ENCODE data around the gene RFX2.
"Not testable (repeated sequence)": the region's sequence is repeated elsewhere in the genome, so short reads cannot be mapped to it uniquely, and the experiment has no call there.

RFX2 gene

DNA sequence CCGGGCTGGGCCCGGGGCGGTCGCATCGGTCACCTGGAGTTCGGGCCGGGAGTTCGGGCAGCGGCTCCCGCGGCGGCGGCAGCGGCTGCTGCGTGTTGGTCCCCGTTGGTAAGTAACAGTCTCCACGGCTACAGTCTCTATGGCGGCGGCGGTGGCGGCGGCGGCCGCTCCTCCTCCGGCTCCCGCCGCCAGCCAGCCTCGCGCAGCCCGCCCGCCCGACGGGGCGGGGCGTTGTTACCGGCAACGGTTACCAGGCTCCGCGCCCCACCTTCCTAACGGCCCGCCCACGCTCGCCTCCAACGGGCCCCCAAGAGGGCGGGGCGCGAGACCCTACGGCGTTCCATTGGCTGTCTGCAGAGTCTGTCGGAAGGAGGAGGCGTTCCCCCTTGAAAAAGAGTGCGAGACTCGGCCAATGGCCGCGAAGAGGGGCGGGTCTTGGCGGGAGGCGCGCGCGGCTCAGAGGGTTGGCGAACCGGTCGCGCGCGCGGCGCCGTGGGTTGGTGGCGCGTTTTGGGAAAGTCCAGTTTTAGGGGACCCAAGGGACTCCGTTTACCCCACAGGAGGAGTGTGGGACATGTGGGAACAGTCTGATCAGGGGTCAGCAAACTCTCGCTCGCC is at the start of gene RFX2:
TSS of gene RFX2 (minus strand) at position 141 of the 618 bp plus-strand sequence. CDS start 63,004 bp downstream, outside the sequence.
- DNase-seq (ENCODE audit: extremely low read depth in 1 of 2, low read depth in 1 of 2) = peak; percentile 95 to 99

DNA sequence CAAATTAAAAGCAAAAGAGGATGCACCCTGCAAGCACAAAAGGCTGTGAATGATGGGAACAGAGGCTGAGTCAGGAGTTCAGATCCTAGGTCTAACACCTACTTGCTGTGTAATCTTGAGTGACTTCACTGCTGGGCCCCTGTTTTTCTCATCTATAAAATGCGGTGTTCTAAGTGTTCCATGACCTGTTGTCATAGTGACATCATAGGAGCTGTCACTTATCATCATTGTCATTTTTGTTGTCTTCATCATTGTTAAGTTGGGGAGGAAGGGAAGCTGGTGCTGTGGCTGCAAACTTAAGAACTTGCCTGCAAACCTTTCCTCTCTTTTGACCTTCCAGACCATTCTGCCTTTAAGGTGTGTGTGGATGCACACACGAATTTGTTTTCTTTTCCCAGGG is 45.7 kb upstream of the RFX2 start:
- DNase-seq (ENCODE audit: extremely low read depth in 1 of 2, low read depth in 1 of 2) = no peak

DNA sequence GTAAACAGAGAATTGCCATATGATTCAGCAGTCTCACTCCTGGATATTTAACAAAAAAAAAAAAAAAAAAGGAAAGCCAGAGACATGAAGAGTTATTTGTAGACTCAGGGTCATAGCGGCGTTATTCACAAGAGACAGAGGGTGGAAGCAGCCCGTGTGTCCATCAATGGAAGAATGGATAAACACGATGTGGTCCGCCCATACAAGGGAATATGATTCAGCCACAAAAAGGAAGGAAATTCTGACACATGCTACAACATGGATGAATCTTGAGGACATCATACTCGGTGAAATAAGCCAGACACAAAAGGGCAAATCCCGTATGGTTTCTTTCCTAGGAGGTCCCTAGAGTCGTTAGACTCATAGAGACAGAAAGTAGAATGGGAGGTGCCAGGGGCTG is 40.0 kb upstream of the RFX2 start:
- no peak for DNase-seq (ENCODE audit: extremely low read depth in 1 of 2, low read depth in 1 of 2)

DNA sequence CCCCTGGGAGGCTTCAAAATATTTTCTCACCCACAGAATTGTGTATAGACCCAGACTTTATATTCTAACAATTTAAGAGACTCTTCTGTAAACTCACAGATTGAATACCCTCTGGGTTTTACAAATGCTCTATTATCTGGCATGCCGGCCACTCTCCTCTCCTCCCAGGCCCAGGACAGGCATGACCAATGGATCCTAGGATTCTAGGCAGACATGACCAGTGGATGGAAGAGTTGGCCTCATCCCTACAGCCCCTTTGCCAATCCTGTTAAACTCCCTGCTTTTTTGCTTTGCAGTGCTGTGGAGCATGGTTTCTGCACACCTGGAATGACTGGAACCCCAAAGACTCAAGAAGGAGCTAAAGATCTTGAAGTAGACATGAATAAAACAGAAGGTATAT is 30.9 kb upstream of the RFX2 start:
- no peak for DNase-seq (ENCODE audit: extremely low read depth in 1 of 2, low read depth in 1 of 2)

DNA sequence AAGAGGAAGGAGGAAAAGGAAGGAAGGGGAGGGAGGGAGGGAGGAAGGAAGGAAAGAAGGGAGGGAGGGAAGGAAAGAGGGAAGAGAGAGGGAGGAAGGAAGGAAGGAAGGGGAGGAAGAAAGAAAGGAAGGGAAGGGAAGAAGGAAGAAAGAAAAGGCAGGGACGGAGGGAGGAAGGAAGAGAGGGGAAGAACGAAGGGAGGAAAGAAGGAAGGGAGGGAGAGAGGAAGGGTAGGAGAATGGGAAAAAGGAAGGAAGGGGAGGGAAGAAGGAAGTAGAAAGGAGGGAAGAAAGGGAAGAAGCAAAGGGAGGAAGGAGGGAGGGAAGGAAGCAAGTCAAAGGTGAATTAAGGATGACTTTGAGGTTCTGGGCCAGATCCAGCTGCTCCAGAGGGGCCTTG is 28.2 kb upstream of the RFX2 start:
- no peak for DNase-seq (ENCODE audit: extremely low read depth in 1 of 2, low read depth in 1 of 2)

DNA sequence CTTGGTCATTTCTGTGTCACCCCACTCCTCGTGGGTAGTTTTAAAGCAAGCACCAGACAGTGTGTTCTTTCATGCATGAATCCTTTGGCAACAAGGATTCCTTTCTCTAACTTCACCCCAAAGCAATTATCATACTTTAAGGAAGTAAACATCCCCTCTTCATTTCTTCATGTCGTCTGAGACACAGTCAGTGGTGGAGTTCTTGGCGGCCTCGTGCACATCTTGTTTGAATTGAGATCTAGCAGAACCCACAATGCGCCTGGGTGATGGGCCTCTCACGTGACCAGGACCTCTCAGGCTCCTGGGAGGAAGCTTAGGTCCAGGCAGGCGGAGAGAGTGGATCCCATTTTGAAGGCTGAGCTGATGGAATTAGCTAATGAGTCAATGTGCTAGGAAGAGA is 27.8 kb upstream of the RFX2 start:
- no peak for DNase-seq (ENCODE audit: extremely low read depth in 1 of 2, low read depth in 1 of 2)

DNA sequence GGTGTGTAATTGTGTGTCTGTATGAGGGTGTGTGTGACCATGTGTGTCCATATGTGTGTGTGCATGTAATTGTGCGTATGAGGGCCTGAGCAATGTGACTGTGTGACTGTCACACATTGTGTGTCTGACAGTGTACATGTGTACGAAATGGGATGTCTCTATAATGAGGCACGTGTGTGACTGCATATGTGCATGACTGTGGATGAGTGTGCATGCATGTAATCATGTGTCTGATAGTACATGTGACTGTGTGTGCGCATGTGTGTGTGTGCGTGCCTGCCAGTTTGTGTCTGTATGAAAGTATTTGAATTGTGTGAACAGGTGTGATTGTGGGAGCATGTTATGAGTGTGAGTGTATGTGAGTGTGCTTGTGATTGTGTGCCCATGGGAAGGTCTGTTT is 22.9 kb upstream of the RFX2 start:
- no peak for DNase-seq (ENCODE audit: extremely low read depth in 1 of 2, low read depth in 1 of 2)

DNA sequence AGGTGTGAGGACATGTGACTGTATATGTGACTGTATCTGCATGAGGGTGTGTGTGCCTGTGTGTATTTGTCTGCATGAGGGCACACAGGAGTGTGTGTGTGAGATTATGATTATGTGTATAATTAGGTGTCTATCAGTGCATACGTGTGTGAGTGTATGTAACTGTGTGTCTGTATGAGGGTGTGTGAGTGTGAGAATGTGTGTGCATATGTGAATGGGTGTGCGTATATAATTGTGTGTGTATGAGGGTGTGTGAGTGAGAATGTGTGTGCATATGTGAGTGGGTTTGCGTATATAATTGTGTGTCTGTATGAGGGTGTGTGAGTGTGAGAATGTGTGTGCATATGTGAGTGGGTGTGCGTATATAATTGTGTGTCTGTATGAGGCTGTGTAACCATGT is 22.2 kb upstream of the RFX2 start:
- DNase-seq (ENCODE audit: extremely low read depth in 1 of 2, low read depth in 1 of 2) = no peak

DNA sequence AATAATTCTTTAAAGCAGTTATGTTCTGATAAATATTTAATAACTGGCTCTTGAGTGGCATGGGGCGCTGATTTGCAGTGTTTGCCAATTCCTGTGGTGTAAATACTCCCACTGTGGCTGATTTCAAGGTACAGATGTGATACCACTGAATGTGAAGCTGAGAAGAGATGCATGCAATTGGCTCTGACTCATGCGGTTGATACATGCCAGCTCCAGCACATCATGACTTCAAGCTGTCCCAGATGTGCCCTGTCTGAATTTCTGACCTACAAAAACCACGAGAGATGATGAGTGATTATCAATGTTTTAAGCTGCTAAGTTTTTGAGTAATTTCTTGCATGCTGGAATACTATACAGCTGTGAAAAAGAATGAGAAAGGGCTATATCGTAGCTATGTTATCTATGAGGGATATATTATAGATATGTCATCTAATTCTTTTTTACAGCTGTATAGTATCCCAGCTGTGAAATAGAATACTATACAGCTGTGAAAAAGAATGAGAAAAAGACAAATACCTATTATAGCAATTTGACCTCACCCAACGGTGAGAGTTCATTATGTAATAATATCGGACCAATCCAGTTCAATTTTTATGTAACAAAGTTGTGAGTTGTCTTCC is 17.5 kb upstream of the RFX2 start:
- DNase-seq (ENCODE audit: extremely low read depth in 1 of 2, low read depth in 1 of 2) = no peak

DNA sequence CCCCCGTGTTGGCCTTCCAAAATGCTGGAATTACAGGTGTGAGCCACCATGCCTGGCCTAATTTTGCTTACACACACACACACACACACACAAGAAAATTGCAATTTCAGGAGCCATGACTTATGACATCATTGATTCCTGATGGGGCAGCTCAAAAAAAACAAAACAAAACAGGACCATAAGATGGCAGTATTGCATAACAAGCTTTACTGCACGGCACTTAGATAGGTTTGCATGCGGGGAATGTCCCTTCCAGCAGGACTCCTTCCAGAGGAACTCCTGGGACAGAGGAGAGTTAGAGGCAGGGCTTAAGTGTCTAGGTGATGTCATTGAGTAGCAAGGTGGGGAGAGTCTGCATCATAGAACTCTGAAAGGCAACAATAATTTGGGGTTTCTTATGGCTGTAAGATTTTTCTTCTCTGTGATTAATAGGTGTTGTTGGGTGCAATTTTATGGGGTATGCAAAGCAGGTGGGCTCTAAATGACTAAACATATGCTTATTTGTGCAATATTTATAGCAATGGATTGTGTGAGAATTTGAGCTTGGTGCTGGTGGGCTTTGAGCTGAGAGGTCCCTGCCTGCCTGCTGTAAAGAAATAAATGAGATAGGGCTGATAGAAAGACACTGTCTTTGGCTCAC is 16.2 kb upstream of the RFX2 start:
- DNase-seq (ENCODE audit: extremely low read depth in 1 of 2, low read depth in 1 of 2) = no peak

DNA sequence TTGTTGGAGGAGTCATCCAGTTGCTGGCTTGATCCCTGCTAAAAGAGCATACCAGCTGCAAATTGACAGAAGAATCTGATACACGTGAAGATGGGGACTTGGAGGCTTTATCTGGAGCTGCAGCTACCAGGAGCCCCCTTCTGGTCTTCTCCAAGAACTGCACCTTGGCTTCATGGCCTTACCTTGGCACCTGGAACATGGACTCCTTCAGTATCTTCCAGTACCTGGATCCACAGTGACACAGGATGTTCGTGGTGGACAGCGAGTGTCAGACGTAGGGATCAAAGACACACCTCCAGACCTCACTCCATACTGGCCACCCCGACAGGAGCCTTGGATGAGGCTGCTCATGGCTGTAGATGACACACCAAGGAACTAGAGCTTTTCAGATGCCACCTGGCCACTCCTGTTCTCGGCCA is 15.3 kb upstream of the RFX2 start:
- peak; percentile 23 to 39 for DNase-seq (ENCODE audit: extremely low read depth in 1 of 2, low read depth in 1 of 2)

DNA sequence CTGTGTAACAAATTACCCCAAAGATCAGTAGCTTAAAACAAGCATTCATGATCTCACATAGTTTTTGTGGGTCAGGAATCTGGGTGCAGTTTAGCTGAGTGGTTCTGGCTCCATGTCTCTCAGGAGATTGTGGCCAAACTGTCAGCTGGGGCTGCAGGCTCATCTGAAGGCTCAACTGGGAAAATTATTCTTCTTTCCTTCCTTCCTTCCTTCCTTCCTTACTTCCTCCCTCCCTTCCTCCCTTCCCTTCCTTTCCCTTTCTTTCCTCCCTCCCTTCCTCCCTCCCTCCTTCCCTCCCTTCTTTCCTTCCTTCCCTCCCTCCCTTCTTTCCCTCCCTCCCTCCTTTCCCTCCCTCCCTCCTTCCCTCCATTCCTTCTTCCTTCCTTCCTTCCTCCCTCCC is 8.7 kb upstream of the RFX2 start:
- DNase-seq (ENCODE audit: extremely low read depth in 1 of 2, low read depth in 1 of 2) = no peak

DNA sequence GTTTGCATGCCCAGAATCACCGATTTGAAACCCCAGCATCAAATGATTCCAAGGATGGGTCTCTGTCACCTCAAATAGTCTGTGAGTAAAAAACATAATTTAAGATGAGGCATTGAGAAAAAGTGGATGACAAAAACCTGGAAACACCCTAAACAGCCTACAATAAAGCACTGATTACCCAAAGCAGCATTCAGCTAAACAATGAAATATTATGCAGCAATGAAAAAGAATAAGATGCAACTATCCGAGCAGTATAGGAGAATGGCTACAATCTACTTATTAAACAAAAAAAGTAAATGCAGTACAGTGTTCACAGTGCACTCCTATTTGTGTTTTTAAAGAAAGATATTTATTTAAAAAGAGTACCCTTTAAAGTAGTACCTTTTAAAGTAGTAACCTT is 7.7 kb upstream of the RFX2 start:
- no peak for DNase-seq (ENCODE audit: extremely low read depth in 1 of 2, low read depth in 1 of 2)

DNA sequence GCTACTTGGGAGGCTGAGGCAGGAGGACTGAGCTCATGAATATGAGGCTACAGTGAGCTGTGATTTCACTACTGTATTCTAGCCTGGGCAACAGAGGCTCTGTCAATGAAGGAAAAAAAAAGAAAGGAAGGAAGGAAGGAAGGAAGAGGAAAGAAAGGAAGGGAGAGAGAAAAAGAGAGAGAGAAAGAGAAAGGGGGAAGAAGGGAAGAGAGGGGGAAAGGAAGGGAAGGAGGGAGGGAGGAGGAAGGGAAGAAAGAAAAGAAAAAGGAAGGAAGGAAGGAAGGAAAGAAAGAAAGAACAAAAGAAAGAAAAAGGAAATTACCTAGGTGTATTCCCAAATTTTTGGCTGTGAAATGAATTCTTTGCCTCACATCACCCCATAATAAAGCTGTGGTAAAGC is 7.2 kb upstream of the RFX2 start:
- DNase-seq (ENCODE audit: extremely low read depth in 1 of 2, low read depth in 1 of 2) = no peak

DNA sequence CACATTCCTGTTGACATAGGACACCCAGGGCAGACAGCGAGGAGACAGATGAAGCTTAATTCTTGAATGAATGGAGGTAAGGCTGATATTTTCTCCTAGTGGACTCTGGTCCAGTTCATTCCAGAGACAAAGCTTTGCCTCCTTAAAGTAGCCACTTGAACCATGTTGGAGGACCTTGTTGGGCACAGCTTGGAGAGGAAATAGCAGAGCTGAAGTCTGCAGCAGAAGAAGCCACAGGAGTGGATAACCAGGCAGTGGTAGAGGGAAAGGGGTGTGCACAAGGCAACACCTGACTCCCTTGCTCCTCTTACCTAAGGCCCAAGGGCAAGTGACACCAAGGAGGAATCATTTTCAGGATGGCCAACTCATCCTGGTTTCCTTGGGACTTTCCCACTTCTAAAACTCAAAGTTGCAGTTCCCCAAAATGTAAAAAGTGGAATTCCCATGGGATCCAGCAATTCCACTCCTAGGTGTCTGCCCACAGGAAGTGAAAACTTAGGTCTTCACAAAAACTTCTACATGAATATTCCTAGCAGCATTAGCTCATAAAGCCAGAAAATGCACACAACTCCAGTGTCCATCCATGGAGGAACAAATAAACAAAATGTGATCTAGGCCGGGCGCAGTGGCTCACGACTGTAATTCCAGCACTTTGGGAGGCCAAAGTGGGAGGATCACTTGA is 6.6 kb upstream of the RFX2 start:
- DNase-seq (ENCODE audit: extremely low read depth in 1 of 2, low read depth in 1 of 2) = no peak

DNA sequence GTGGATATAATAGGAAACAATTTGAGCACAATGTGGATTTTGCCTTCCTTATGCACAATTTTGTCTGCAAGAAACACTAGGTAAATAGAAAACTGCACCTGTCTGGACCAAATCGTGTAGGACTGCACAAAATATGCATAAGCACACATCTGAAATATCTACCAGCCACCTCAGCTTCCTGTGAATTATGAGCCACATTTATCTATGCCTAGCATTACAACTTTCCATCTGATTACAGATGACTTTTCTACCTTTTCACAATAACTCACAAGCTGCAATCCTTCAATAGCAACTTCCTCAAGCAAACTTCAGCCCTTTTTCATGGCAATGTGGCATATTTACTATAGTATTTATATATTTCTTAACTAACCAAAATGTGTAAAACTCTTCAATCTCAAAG is 5.7 kb upstream of the RFX2 start:
- DNase-seq (ENCODE audit: extremely low read depth in 1 of 2, low read depth in 1 of 2) = no peak

DNA sequence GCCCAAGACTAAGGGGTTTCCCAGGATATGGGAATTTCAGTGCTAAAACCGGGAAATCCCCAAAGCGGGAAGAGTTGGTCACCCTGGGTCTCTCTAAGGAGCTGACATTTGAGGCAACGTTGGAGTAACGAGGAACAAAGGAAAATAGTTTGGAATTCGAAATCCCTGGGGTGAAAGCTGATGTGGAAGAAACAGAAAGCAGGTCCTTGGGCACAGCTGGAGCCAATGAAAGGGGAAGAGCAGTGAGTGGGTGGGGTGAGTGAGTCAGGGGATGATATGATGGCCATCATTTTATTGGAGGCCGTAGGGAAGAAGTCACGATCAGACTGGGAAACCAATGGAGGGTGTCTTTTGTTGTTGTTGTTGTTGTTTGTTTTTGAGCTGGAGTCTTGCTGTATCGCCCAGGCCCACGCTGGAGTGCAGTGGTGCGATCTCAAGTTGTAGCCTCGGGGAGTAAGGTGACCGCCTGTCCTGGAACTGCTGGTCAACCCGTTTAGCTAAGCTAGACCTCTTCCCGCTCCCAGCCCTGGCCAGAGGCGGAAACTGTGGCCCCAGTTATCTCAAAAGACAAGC is 3.4 kb upstream of the RFX2 start:
- no peak for DNase-seq (ENCODE audit: extremely low read depth in 1 of 2, low read depth in 1 of 2)

DNA sequence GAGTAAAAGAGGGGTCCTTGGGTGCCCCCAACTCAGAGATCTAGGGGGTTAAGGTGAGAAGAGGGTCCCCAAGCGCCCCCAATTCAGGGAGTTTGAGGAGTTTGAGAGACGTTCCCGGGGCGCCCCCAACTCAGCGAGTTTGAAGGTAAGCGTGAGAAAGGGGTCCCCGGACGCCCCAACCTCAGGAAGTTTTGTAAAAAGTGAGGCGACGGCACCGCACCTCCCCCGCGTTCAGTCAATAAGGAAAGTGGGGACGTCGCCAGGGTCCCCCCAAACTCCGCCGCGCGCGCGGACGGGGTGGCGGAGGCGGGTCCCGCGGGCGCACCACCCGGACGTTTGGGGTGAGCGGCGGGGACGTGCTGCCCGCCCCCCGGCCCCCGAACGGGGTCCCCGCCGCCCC is 353 bp downstream of the RFX2 start:
- no peak for DNase-seq (ENCODE audit: extremely low read depth in 1 of 2, low read depth in 1 of 2)

DNA sequence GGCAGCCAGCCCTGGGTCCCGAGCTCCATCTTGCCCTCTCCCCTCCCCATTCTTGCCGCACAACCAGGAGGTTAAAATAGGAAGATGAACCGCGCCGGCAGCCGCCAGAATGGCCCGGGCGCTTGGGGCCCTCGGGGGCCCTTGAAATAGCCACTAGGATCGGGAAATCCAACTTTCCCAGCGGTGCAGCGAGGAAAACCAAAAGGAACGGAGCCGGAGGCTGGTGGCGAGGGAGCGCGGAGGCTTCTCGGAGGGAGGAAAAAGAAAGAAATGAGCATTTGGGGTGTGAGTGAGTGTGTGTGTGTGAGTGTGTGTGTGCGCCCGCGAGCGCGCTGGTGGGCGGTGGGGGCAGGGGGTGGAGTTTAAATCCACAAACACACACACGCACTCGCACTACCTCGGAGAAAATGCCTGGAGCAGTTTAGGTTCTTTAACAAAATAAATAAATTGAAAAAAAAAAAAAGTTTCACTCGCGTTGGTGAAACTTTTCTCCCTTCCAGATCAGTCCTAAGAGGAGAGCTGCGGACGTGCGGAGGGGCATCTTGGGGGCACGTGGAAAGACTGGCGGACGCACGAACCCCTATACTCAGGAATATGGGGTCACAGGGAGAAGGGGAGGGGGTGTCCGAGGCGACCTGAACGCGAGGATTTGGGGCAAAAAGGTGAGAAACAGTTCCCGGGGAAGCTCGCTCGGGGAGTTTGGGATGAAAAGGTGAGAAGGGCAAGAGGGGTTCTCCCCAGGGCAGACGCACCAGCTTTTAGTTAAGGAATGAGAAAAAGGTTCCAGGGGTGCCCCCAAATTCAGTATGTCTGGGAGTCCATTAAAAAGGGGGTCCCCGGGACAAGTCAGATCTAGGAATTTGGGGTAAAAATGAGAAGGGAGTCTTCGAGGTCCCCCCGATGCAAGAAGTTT is 1.3 kb downstream of the RFX2 start:
- DNase-seq (ENCODE audit: extremely low read depth in 1 of 2, low read depth in 1 of 2) = peak; percentile 33 to 34

DNA sequence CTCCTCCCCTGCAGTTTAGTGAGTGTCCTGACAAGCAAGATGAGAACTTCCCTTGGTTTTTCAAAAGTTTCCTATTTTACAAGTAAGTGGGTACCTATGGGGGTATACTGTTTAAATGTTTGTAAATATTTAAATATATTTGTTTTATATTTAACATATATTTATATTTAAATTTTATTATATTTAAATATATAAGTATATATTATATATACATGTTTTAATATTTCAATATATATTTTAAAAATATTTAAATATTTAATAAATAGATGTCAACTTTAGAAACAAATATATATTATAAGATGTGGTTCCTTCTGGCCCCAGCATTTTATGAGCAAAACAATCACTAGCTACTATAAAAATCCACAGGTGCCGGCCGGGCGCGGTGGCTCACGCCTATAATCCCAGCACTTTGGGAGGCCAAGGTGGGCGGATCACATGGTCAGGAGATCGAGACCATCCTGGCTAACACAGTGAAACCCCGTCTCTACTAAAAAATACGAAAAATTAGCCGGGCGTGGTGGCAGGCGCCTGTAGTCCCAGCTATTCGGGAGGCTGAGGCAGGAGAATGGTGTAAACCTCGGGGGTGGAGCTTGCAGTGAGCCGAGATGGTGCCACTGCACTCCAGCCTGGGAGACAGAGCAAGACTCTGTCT is 3.5 kb downstream of the RFX2 start:
- DNase-seq (ENCODE audit: extremely low read depth in 1 of 2, low read depth in 1 of 2) = not testable (repeated sequence)
